Gastroesophageal sphincter (tissue), 3 donors: Measurements from ENCODE around the gene LONRF2.

ENCODE experiments used
- EP300 ChIP-seq: sonication (generic); formaldehyde crosslinking; IDR thresholded peaks from one replicate; pipeline ENCODE4 v1.6.1; 2017; ENCODE audit warnings: antibody characterized with exemption, mild to moderate bottlenecking
- POLR2A ChIP-seq, 2 donors: fragments of 450-650 bp; IDR thresholded peaks; one replicate each; pipeline ENCODE4 v1.6.1; 2017; ENCODE audit warnings: antibody characterized with exemption in 2 of 2, mild to moderate bottlenecking in 2 of 2, moderate library complexity in 1 of 2
- POLR2AphosphoS5 ChIP-seq: sonication (generic); formaldehyde crosslinking; IDR thresholded peaks from one replicate; pipeline ENCODE4 v1.6.1; 2017; ENCODE audit warnings: antibody characterized with exemption
- TF ChIP-seq, protein P1 (sequence below), 4 experiments: fragments of 200-600 bp in 2 of 4; fragments of 450-650 bp in 2 of 4; sonication (generic) in 1 of 4; IDR thresholded peaks; one replicate each; pipeline ENCODE4 v1.5.1; 2017 to 2019; ENCODE audit warnings: antibody characterized with exemption in 4 of 4, mild to moderate bottlenecking in 2 of 4, moderate library complexity in 2 of 4

DNA sequence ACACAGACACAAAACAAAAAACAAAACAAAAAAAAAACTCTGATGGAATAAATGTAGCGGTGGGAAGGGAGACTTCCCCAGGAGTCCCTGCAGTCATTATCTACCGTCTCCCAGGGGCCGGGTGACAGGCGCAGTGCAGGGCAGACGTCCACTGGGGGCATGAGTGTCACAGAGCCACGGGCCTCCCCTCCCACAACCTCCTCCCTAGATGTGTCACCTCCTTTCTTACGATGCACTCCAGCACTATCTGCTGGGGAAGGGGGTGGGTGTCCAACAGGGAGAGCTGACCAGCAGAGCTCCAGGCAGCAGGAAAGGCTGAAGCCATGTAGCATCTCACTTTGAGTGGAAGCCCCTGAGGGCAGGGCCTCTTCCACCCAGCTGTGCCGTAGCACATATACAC, 84.5 kb downstream of the LONRF2 start:
- no peak for TF ChIP-seq POLR2A (IDR thresholded peaks at IDR 0.05)
- TF ChIP-seq, protein P1, sequence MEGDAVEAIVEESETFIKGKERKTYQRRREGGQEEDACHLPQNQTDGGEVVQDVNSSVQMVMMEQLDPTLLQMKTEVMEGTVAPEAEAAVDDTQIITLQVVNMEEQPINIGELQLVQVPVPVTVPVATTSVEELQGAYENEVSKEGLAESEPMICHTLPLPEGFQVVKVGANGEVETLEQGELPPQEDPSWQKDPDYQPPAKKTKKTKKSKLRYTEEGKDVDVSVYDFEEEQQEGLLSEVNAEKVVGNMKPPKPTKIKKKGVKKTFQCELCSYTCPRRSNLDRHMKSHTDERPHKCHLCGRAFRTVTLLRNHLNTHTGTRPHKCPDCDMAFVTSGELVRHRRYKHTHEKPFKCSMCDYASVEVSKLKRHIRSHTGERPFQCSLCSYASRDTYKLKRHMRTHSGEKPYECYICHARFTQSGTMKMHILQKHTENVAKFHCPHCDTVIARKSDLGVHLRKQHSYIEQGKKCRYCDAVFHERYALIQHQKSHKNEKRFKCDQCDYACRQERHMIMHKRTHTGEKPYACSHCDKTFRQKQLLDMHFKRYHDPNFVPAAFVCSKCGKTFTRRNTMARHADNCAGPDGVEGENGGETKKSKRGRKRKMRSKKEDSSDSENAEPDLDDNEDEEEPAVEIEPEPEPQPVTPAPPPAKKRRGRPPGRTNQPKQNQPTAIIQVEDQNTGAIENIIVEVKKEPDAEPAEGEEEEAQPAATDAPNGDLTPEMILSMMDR (IDR thresholded peaks at IDR 0.05) = no peak
- TF ChIP-seq POLR2AphosphoS5 = no peak
- TF ChIP-seq EP300 = no peak
